Measurements from ENCODE around the gene POLG2. TPM values are rescaled to one million over a fixed set of nuclear protein-coding genes. Genes with fewer than 3 reads are reported as not detected.
"Not testable (repeated sequence)": the region's sequence is repeated elsewhere in the genome, so short reads cannot be mapped to it uniquely, and the experiment has no call there.

The POLG2 gene
- total and polyA plus RNA-seq, 2 experiments from 2014 or later = 17.0 to 22.2 TPM

DNA sequence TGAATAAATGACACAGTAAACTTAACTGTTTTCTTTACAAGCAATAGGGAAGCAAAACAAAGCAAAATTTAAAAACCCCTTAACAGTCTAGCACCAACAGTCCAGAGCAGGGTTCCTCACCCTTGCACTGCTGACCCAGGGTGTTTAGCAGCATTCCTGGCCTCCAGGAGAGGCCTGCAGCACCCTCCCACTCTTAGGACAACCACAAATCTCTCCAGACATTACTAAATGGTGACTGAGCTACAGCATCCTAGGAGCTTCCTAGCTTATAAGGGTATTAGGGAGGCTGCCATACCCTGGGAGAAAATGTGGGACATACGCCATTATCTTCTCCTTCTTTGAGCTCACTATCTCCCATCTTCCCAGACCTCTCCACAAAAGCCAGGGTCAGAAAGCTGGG lies 15.9 kb downstream of the POLG2 start:
- Histone ChIP-seq H3K4me3 (no peak overlapping the region), H3K27me3 (no peaks in the 10 kb centered on the region), H3K27ac (no peak overlapping the region), H3K4me1 (ENCODE audit: low read depth) (no peaks in the 10 kb centered on the region), H3K9me3 (ENCODE audit: low read depth) (no peaks in the 10 kb centered on the region), H3K36me3 (peaks cover 34% of the 10 kb centered on the region)
- TF ChIP-seq, protein P1, sequence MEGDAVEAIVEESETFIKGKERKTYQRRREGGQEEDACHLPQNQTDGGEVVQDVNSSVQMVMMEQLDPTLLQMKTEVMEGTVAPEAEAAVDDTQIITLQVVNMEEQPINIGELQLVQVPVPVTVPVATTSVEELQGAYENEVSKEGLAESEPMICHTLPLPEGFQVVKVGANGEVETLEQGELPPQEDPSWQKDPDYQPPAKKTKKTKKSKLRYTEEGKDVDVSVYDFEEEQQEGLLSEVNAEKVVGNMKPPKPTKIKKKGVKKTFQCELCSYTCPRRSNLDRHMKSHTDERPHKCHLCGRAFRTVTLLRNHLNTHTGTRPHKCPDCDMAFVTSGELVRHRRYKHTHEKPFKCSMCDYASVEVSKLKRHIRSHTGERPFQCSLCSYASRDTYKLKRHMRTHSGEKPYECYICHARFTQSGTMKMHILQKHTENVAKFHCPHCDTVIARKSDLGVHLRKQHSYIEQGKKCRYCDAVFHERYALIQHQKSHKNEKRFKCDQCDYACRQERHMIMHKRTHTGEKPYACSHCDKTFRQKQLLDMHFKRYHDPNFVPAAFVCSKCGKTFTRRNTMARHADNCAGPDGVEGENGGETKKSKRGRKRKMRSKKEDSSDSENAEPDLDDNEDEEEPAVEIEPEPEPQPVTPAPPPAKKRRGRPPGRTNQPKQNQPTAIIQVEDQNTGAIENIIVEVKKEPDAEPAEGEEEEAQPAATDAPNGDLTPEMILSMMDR (IDR thresholded peaks at IDR 0.05; ENCODE audit: low read depth, low read length) = no peak
- no peak for DNase-seq (ENCODE audit: low read depth in 1 of 2, low spot score in 1 of 2)

DNA sequence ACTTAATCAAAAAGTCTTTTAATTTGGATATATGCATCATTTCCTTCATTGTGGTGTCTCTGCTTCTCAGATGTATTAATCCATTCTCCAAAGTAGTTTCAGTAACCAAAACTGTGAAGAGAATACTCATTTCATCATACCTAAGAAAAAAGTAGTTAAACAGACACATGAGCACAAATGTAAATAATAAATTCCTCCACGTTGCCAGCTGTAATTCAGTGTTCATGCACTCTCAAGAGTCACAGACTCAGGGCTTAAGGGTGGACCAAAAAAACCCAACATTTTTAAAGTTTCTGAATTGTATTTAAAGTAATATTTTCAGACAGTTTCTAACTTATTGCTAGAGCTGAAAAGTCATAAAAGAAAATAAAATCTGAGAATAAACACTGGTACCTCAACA lies 19.0 kb downstream of the POLG2 start:
- no peaks in the 10 kb centered on the region for H3K4me1 ChIP-seq (ENCODE audit: low read depth)
- TF ChIP-seq, protein P1 (IDR thresholded peaks at IDR 0.05; ENCODE audit: low read depth, low read length) = no peak
- H3K9me3 ChIP-seq (ENCODE audit: low read depth) = no peaks in the 10 kb centered on the region
- H3K36me3 ChIP-seq = peaks cover 22% of the 10 kb centered on the region
- H3K27ac ChIP-seq = no peak overlapping the region
- H3K27me3 ChIP-seq = no peaks in the 10 kb centered on the region
- DNase-seq (ENCODE audit: low read depth in 1 of 2, low spot score in 1 of 2) = no peak
- no peak overlapping the region for H3K4me3 ChIP-seq

DNA sequence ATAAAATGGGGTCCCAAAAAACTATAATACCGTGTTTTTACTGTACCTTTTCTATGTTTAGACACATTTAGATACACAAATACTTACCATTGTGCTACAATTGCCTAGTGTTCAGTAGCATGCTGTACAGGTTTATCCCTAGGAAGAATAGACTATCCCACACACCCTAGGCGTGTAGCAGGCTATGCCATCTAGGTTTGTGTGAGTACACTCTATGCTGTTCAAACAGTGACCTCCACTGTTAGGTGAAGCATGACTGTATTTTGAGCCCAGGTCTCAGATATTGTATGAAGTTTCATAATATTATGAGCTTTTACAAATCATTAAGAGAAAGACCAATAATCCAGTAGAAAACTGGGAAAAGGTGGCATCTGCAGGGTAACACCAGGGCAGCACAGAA lies 24.3 kb downstream of the POLG2 start:
- TF ChIP-seq, protein P1 (IDR thresholded peaks at IDR 0.05; ENCODE audit: low read depth, low read length) = no peak
- no peak for DNase-seq (ENCODE audit: low read depth in 1 of 2, low spot score in 1 of 2)
- H3K36me3 ChIP-seq = no peaks in the 10 kb centered on the region
- H3K4me1 ChIP-seq (ENCODE audit: low read depth) = no peaks in the 10 kb centered on the region
- no peak overlapping the region for H3K27ac ChIP-seq
- no peak overlapping the region for H3K4me3 ChIP-seq
- H3K9me3 ChIP-seq (ENCODE audit: low read depth) = no peaks in the 10 kb centered on the region
- H3K27me3 ChIP-seq = no peaks in the 10 kb centered on the region

DNA sequence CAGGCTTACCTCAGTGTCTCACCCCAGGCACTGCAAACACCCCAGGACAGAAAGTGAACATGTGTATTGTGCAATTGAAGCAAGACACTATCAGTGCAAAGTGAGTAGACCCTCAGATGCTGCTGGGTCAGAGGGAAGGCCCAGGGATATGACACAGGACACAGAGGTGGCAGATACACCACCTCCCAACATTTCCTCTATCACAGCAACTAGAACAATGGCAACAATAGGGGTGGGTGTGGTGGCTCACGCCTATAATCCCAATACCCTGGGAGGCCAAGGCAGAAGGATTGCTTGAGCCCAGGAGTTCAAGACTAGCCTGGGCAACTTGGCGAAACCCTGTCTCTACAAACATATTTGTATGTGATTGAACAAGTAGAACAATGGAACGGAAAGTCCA lies 25.4 kb downstream of the POLG2 start:
- Histone ChIP-seq H3K4me1 (ENCODE audit: low read depth) (no peaks in the 10 kb centered on the region), H3K9me3 (ENCODE audit: low read depth) (no peaks in the 10 kb centered on the region), H3K27ac (no peak overlapping the region), H3K4me3 (no peak overlapping the region), H3K27me3 (no peaks in the 10 kb centered on the region), H3K36me3 (no peaks in the 10 kb centered on the region)
- no peak for DNase-seq (ENCODE audit: low read depth in 1 of 2, low spot score in 1 of 2)
- TF ChIP-seq, protein P1 (IDR thresholded peaks at IDR 0.05; ENCODE audit: low read depth, low read length) = no peak

DNA sequence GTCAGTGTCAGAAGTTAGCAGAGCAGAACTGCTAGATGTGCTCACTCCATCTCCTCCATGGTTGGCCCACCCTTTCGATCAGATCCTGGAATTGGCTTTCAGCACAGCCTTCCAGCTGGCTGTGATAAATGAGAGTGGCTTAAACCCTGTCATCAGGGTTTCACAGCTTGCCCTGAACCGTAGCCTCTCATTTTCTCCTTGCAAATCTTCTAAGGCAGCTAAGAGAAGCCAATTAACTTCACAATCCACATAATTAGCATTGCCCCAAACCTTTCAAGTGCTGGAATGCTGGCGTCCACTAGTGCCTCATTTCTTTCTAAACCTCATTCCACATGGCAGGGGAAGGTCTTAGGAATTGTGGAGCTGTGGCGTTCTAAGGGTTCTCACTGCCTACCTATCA lies 26.2 kb downstream of the POLG2 start:
- TF ChIP-seq, protein P1 (IDR thresholded peaks at IDR 0.05; ENCODE audit: low read depth, low read length) = no peak
- Histone ChIP-seq H3K27me3 (no peaks in the 10 kb centered on the region), H3K36me3 (no peaks in the 10 kb centered on the region), H3K4me3 (no peak overlapping the region), H3K4me1 (ENCODE audit: low read depth) (no peaks in the 10 kb centered on the region), H3K27ac (no peak overlapping the region), H3K9me3 (ENCODE audit: low read depth) (no peaks in the 10 kb centered on the region)
- no peak for DNase-seq (ENCODE audit: low read depth in 1 of 2, low spot score in 1 of 2)

DNA sequence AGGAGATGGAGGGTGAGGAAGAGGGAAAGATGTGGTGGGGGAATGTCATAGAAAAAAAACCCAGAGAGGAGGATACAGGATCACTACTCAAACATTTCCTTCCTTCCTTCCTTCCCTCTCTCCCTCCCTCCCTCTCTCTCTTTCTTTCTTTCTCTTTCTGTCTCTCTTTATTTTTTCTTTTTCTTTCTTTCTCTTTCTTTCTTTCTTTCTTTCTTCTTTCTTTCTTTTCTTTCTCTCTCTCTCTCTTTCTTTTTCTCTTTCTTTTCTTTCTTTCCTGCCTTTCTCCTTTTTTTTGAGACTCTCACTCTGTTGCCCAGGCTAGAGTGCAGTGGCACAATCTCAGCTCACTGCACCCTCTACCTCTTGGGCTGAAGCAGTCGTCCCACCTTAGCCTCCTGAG lies 30.0 kb downstream of the POLG2 start:
- H3K4me1 ChIP-seq (ENCODE audit: low read depth); H3K4me3 ChIP-seq; DNase-seq (ENCODE audit: low read depth in 1 of 2, low spot score in 1 of 2); H3K27ac ChIP-seq; H3K27me3 ChIP-seq; H3K36me3 ChIP-seq; H3K9me3 ChIP-seq (ENCODE audit: low read depth): not testable (repeated sequence)

Data from cardiac muscle cell (in vitro differentiated cells and primary cell).